Activated CD4-positive, alpha-beta T cell treated with anti-CD3 and anti-CD28 coated beads, Interleukin-2, Interleukin-4, amounts not matched to agents 100 ng/mL and 50 ng/mL, durations not matched to agents 16 hours and 8 hours (primary cell): ENCODE data around the gene DLG2.
"Not testable (repeated sequence)": the region's sequence is repeated elsewhere in the genome, so short reads cannot be mapped to it uniquely, and the experiment has no call there.

Experiments used
- DNase-seq: peaks from one replicate; pipeline ENCODE4 v3.0.0-alpha.2; 2020; ENCODE audit warnings: low spot score

The DLG2 gene

GRCh38 chr11:85627332-85627997 lies at the start of gene DLG2:
DLG2 (minus strand) TSS chr11:85627344.
- DNase-seq: peak; percentile 25

DNA sequence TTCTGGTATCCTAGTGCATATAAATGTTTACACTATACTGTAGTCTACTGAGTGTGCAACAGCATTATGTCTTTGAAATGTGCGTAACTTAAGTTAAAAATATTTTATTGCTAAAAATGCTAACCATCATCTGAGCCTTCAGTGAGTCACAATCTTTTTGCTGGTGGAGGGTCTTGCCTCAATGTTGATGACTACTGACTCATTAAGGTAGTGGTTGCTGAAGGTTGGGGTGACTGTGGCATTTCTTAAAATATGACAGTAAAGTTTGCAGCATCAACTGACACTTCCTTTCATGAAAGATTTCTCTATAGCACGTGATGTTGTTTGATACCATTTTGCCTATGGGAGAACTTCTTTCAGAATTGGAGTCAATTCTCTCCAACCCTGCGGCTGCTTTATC lies 46.2 kb upstream of the DLG2 start:
- DNase-seq: peak; percentile 53

- DNase-seq: no peak
These were observed 45.2 kb upstream of the DLG2 start for GRCh38 chr11:85672105-85672902.

DNA sequence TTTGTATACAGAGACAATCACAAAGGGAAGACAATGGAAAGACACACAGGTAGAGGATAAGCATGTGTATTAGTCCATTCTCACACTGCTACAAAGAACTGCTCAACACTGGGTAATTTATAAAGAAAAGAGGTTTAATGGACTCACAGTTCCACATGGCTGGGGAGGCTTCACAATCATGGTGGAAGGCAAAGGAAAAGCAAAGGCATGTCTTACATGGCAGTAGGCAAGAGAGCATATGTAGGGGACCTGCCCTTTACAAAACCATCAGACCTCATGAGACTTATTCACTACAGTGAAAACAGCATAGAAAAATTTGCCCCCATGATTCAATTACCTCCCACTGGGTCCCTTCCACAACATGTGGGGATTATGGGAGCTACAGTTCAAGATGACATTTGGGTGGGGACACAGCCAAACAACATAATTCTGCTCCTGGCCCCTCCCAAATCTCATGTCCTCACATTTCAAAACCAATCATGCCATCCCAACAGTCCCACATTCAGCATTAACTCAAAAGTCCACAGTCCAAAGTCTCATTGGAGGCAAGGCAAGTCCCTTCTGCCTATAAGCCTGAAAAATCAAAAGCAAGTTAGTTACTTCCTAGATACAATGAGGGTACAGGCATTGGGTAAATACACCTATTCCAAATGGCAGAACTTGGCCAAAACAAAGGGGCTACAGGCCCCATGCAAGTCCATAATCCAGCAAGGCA lies 44.0 kb upstream of the DLG2 start:
- DNase-seq: not testable (repeated sequence)

DNA sequence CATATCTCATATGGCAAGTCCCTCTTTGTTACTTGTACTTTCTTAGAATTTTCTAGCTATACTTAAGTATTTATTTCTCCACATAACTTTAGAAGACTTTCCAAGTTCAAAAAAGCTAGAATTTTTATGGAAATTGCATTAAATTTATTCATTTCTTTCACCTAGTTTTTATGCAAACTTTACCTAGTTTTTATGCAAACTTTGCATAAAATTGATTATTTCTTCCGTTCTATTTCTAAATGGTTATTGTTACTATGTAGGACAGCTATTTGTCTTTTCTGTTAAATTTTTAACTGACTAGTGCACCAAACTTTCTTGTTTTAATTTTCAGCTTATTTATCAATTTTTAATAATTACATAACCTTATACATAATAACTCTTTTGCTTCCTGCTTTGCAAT lies 41.0 kb upstream of the DLG2 start:
- no peak for DNase-seq

DNA sequence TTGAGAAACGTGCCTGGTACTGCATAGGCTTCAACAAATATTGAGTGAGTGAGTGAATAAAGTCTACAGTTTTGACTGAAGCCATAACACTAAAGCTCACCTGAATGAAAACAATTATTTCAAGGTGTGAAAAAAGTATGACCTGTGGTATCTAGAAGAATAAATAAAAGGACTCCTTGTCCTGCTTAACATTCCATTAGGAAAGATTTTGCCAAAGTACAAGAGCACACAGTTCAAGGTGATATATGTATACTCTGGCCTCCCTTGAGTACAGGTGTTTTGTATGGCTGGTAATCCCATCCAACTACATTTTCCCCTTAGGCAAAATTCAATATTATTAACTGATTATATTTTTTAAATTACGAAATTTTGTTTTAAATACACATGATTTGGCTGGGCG lies 39.5 kb upstream of the DLG2 start:
- DNase-seq: no peak

- no peak for DNase-seq
These were observed 38.6 kb upstream of the DLG2 start for GRCh38 chr11:85665733-85666132.

DNA sequence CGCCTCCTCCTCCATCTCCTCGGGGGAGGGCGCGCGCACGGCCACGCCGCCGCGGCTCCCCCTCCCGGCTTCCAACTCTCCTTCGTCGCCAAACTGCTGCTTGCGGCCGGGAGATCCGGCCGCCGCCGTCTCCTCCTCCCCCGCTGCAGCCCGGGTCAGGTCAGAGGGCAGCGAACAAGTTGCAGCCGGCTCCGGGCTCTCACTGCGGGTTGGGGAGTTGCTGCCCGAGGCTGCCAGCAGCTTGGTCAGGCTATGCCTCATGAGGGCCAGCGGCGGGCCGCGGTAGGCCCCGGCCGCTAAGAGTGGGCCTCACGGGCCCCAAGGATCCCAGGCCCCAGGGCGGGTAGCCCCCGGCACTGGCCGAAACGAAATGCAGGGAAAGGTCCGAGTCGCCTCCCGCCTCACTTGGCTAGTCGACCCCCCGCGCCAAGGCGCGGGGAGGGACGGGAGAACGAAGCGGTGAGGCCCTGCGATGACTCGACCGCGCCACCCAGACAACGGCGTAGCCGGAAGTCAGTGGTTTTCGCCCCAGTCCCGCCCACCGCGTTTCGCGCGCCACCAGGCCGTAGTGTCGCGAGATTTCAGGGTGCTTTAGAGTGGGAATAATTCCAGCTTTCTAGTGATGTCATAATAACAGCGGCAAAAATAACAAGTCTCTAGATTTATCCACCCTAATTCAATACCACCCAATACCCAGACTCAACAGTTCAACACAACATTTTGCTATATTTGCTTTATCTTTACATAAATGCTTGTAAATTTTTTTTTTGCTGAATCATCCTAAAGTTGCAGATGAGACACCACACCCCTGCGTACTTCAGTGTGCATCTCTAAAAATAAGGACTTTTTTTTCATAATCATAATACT lies 37.7 kb upstream of the DLG2 start, which contains the start of gene CREBZF:
TSS of gene CREBZF (minus strand) at position 515 of the 867 bp plus-strand sequence. CDS start at position 261, 254 bp downstream.
- DNase-seq: peak; percentile 96

- DNase-seq: peak; percentile 83
These were observed 36.8 kb upstream of the DLG2 start for GRCh38 chr11:85663753-85664614.

DNA sequence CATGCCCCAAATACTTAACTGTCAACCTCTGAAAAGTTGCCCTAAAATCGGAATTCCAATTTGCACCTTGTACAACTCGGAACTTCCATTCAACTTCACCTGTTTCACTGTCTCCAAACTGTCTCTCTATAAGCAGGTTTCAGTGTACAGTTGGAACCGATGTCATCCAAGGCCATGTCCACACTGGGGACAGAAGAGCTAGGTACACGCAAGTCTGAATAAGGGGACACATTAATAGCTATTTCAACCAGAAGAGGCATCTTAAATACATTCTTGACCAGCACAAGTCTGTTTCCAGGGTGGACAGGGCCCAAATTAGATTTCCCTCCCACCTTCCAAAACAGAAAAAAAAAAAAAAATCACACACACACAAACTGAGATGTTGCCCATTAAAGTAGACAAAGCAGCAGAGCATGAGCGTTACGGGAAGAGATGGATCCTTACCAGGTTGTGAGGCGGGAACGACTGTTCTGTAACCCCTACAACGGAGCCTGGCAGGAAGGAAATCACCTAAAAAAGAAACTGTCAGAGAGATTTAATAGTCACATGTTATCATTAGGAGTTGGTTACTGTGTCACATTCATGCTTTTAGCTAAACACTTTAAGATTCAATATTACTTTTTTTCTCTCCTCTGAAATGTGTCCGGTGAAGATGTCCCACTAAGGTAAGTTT lies 36.1 kb upstream of the DLG2 start:
- peak; percentile 28 for DNase-seq

GRCh38 chr11:85661972-85662664 lies 35.0 kb upstream of the DLG2 start:
- DNase-seq: no peak

DNA sequence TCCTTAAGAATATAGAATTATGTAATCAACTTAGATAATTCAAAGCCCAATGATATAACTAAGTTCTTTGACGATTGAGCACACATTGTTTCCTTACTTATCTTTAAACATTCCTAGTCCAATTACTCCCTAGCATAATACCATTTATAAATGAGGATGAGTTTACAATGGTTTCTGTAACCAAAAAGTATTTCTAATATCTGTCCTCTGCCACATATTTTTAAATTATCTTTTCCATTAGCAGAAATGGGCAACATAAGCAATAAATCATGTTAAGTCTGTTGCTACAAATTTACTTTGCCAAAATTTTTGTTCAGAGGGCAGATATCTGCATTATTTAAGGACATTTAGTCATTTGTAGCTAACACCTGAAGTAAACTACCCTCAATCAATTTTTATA lies 31.0 kb upstream of the DLG2 start:
- no peak for DNase-seq

- DNase-seq: no peak
These were observed 29.6 kb upstream of the DLG2 start for GRCh38 chr11:85656777-85657176.

DNA sequence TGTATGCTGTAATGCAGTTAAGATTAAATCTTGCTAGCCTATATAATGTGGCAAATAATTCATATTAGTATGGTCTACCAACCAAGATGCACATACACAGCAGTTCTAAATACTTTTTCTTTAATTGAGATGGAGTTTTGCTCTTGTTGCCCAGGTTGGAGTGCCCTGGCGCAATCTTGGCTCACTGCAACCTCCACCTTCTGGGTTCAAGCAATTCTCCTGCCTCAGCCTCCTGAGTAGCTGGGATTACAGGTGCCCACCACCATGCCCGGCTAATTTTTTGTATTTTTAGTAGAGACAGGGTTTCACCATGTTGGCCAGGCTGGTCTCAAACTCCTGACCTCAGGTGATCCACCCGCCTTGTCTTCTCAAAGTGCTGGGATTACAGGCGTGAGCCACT lies 27.2 kb upstream of the DLG2 start:
- DNase-seq: not testable (repeated sequence)

GRCh38 chr11:85652786-85653447 lies 25.8 kb upstream of the DLG2 start:
- DNase-seq: no peak

DNA sequence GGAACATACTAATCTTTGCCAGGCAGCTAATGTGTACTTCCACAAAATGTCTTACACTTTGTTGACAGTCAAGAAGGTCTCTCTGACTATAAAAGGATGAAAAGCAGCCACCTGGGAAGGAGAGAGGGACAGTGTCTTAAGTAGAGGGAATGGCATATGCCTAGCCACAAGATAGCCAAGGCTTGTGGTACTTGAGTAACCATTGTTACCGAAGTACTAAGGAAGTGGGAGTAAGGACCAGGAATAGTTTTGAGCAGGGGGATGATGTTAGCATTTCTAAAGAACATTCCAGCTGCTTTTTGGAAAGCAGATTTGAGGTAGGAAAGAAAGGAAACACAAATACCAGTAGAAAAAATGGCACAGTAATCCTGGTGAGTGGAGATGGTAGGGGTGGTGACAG lies 24.0 kb upstream of the DLG2 start:
- no peak for DNase-seq

GRCh38 chr11:85647604-85648299 lies 20.6 kb upstream of the DLG2 start, which contains the start of gene TMEM126A:
TMEM126A (plus strand) TSS chr11:85647967; CDS start chr11:85650256, 2,289 bp downstream.
- peak; percentile 94 for DNase-seq

GRCh38 chr11:85647078-85647477 lies 19.9 kb upstream of the DLG2 start:
- DNase-seq: no peak
